ENCODE results near the gene TMEM255A.

Gene TMEM255A

GRCh38 chrX:120290107-120290506 is 21.2 kb downstream of the TMEM255A start:
- Histone ChIP-seq H3K9me3 (ENCODE audit: control insufficient read depth in 2 of 2, low read length in 2 of 2) (no peaks in the 10 kb centered on the region), H3K4me1 (ENCODE audit: control insufficient read depth, insufficient read depth, low read length) (no peaks in the 10 kb centered on the region), H3K27me3 (ENCODE audit: control insufficient read depth in 1 of 2, insufficient read depth in 2 of 2, low read length in 2 of 2) (peaks cover 0 to 9% of the 10 kb centered on the region in 2 donors), H3K27ac (ENCODE audit: low read length) (no peak overlapping the region), H3K4me3 (ENCODE audit: low read length in 2 of 2) (no peak overlapping the region), H3K36me3 (ENCODE audit: control insufficient read depth in 2 of 2, insufficient read depth in 2 of 2, low read length in 2 of 2) (no peaks in the 10 kb centered on the region), H3K9ac (ENCODE audit: low read length in 2 of 2) (no peak overlapping the region)

- no peak overlapping the region for H3K27ac ChIP-seq (ENCODE audit: low read length)
- peaks cover 0 to 16% of the 10 kb centered on the region in 2 donors for H3K27me3 ChIP-seq (ENCODE audit: control insufficient read depth in 1 of 2, insufficient read depth in 2 of 2, low read length in 2 of 2)
- H3K4me1 ChIP-seq (ENCODE audit: control insufficient read depth, insufficient read depth, low read length), result no peaks in the 10 kb centered on the region
- H3K9ac ChIP-seq (ENCODE audit: low read length in 2 of 2), result no peak overlapping the region
- no peak overlapping the region for H3K4me3 ChIP-seq (ENCODE audit: low read length in 2 of 2)
- no peaks in the 10 kb centered on the region for H3K36me3 ChIP-seq (ENCODE audit: control insufficient read depth in 2 of 2, insufficient read depth in 2 of 2, low read length in 2 of 2)
- H3K9me3 ChIP-seq (ENCODE audit: control insufficient read depth in 2 of 2, low read length in 2 of 2), result no peaks in the 10 kb centered on the region
These were observed 23.6 kb downstream of the TMEM255A start for GRCh38 chrX:120287513-120288112.

- no peaks in the 10 kb centered on the region for H3K9me3 ChIP-seq (ENCODE audit: control insufficient read depth in 2 of 2, low read length in 2 of 2)
- no peaks in the 10 kb centered on the region for H3K4me1 ChIP-seq (ENCODE audit: control insufficient read depth, insufficient read depth, low read length)
- H3K36me3 ChIP-seq (ENCODE audit: control insufficient read depth in 2 of 2, insufficient read depth in 2 of 2, low read length in 2 of 2), result no peaks in the 10 kb centered on the region
- no peak overlapping the region for H3K9ac ChIP-seq (ENCODE audit: low read length in 2 of 2)
- no peak overlapping the region for H3K4me3 ChIP-seq (ENCODE audit: low read length in 2 of 2)
- H3K27ac ChIP-seq (ENCODE audit: low read length), result no peak overlapping the region
- H3K27me3 ChIP-seq (ENCODE audit: control insufficient read depth in 1 of 2, insufficient read depth in 2 of 2, low read length in 2 of 2), result peaks cover 0 to 16% of the 10 kb centered on the region in 2 donors
These were observed 24.3 kb downstream of the TMEM255A start for GRCh38 chrX:120286733-120287512.

- no peaks in the 10 kb centered on the region for H3K36me3 ChIP-seq (ENCODE audit: control insufficient read depth in 2 of 2, insufficient read depth in 2 of 2, low read length in 2 of 2)
- H3K9ac ChIP-seq (ENCODE audit: low read length in 2 of 2), result no peak overlapping the region
- H3K4me3 ChIP-seq (ENCODE audit: low read length in 2 of 2), result no peak overlapping the region
- no peak overlapping the region for H3K27ac ChIP-seq (ENCODE audit: low read length)
- H3K27me3 ChIP-seq (ENCODE audit: control insufficient read depth in 1 of 2, insufficient read depth in 2 of 2, low read length in 2 of 2), result peaks cover 0 to 9% of the 10 kb centered on the region in 2 donors
- no peaks in the 10 kb centered on the region for H3K4me1 ChIP-seq (ENCODE audit: control insufficient read depth, insufficient read depth, low read length)
- no peaks in the 10 kb centered on the region for H3K9me3 ChIP-seq (ENCODE audit: control insufficient read depth in 2 of 2, low read length in 2 of 2)
These were observed 28.6 kb downstream of the TMEM255A start for GRCh38 chrX:120282697-120283096.

GRCh38 chrX:120281761-120282160 is 29.5 kb downstream of the TMEM255A start:
- no peak overlapping the region for H3K27ac ChIP-seq (ENCODE audit: low read length)

GRCh38 chrX:120281021-120281624 is 30.1 kb downstream of the TMEM255A start:
- H3K9ac ChIP-seq (ENCODE audit: low read length in 2 of 2), result no peak overlapping the region
- no peaks in the 10 kb centered on the region for H3K4me1 ChIP-seq (ENCODE audit: control insufficient read depth, insufficient read depth, low read length)
- H3K27me3 ChIP-seq (ENCODE audit: control insufficient read depth in 1 of 2, insufficient read depth in 2 of 2, low read length in 2 of 2), result peaks cover 0 to 12% of the 10 kb centered on the region in 2 donors
- H3K27ac ChIP-seq (ENCODE audit: low read length), result no peak overlapping the region
- no peaks in the 10 kb centered on the region for H3K9me3 ChIP-seq (ENCODE audit: control insufficient read depth in 2 of 2, low read length in 2 of 2)
- no peak overlapping the region for H3K4me3 ChIP-seq (ENCODE audit: low read length in 2 of 2)
- no peaks in the 10 kb centered on the region for H3K36me3 ChIP-seq (ENCODE audit: control insufficient read depth in 2 of 2, insufficient read depth in 2 of 2, low read length in 2 of 2)

More at GRCh38 chrX:120281761-120282160, 29.5 kb downstream of the TMEM255A start:
- H3K9me3 ChIP-seq (ENCODE audit: control insufficient read depth in 2 of 2, low read length in 2 of 2), result no peaks in the 10 kb centered on the region
- no peak overlapping the region for H3K9ac ChIP-seq (ENCODE audit: low read length in 2 of 2)
- H3K36me3 ChIP-seq (ENCODE audit: control insufficient read depth in 2 of 2, insufficient read depth in 2 of 2, low read length in 2 of 2), result no peaks in the 10 kb centered on the region
- H3K27me3 ChIP-seq (ENCODE audit: control insufficient read depth in 1 of 2, insufficient read depth in 2 of 2, low read length in 2 of 2), result peaks cover 0 to 10% of the 10 kb centered on the region in 2 donors
- no peaks in the 10 kb centered on the region for H3K4me1 ChIP-seq (ENCODE audit: control insufficient read depth, insufficient read depth, low read length)
- no peak overlapping the region for H3K4me3 ChIP-seq (ENCODE audit: low read length in 2 of 2)

- no peak overlapping the region for H3K9ac ChIP-seq (ENCODE audit: low read length in 2 of 2)
- H3K27ac ChIP-seq (ENCODE audit: low read length), result no peak overlapping the region
- H3K4me3 ChIP-seq (ENCODE audit: low read length in 2 of 2), result no peak overlapping the region
- no peaks in the 10 kb centered on the region for H3K4me1 ChIP-seq (ENCODE audit: control insufficient read depth, insufficient read depth, low read length)
- peaks cover 0 to 7% of the 10 kb centered on the region in 2 donors for H3K27me3 ChIP-seq (ENCODE audit: control insufficient read depth in 1 of 2, insufficient read depth in 2 of 2, low read length in 2 of 2)
- no peaks in the 10 kb centered on the region for H3K36me3 ChIP-seq (ENCODE audit: control insufficient read depth in 2 of 2, insufficient read depth in 2 of 2, low read length in 2 of 2)
- H3K9me3 ChIP-seq (ENCODE audit: control insufficient read depth in 2 of 2, low read length in 2 of 2), result no peaks in the 10 kb centered on the region
These were observed 36.3 kb downstream of the TMEM255A start for GRCh38 chrX:120274958-120275357.

GRCh38 chrX:120274145-120274544 is 37.1 kb downstream of the TMEM255A start:
- no peak overlapping the region for H3K4me3 ChIP-seq (ENCODE audit: low read length in 2 of 2)
- H3K36me3 ChIP-seq (ENCODE audit: control insufficient read depth in 2 of 2, insufficient read depth in 2 of 2, low read length in 2 of 2), result no peaks in the 10 kb centered on the region
- H3K4me1 ChIP-seq (ENCODE audit: control insufficient read depth, insufficient read depth, low read length), result peaks cover 3% of the 10 kb centered on the region
- H3K27ac ChIP-seq (ENCODE audit: low read length), result no peak overlapping the region
- H3K27me3 ChIP-seq (ENCODE audit: control insufficient read depth in 1 of 2, insufficient read depth in 2 of 2, low read length in 2 of 2), result peaks cover 0 to 7% of the 10 kb centered on the region in 2 donors
- no peaks in the 10 kb centered on the region for H3K9me3 ChIP-seq (ENCODE audit: control insufficient read depth in 2 of 2, low read length in 2 of 2)
- H3K9ac ChIP-seq (ENCODE audit: low read length in 2 of 2), result no peak overlapping the region

- H3K9ac ChIP-seq (ENCODE audit: low read length in 2 of 2), result no peak overlapping the region
- H3K4me1 ChIP-seq (ENCODE audit: control insufficient read depth, insufficient read depth, low read length), result peaks cover 3% of the 10 kb centered on the region
- H3K27me3 ChIP-seq (ENCODE audit: control insufficient read depth in 1 of 2, insufficient read depth in 2 of 2, low read length in 2 of 2), result peaks cover 0 to 7% of the 10 kb centered on the region in 2 donors
- H3K27ac ChIP-seq (ENCODE audit: low read length), result no peak overlapping the region
- H3K9me3 ChIP-seq (ENCODE audit: control insufficient read depth in 2 of 2, low read length in 2 of 2), result no peaks in the 10 kb centered on the region
- H3K4me3 ChIP-seq (ENCODE audit: low read length in 2 of 2), result no peak overlapping the region
- no peaks in the 10 kb centered on the region for H3K36me3 ChIP-seq (ENCODE audit: control insufficient read depth in 2 of 2, insufficient read depth in 2 of 2, low read length in 2 of 2)
These were observed 40.0 kb downstream of the TMEM255A start for GRCh38 chrX:120271218-120271617.

- no peak overlapping the region for H3K4me3 ChIP-seq (ENCODE audit: low read length in 2 of 2)
- no peaks in the 10 kb centered on the region for H3K9me3 ChIP-seq (ENCODE audit: control insufficient read depth in 2 of 2, low read length in 2 of 2)
- H3K27ac ChIP-seq (ENCODE audit: low read length), result no peak overlapping the region
- peaks cover 3% of the 10 kb centered on the region for H3K4me1 ChIP-seq (ENCODE audit: control insufficient read depth, insufficient read depth, low read length)
- no peaks in the 10 kb centered on the region for H3K36me3 ChIP-seq (ENCODE audit: control insufficient read depth in 2 of 2, insufficient read depth in 2 of 2, low read length in 2 of 2)
- peaks cover 0 to 5% of the 10 kb centered on the region in 2 donors for H3K27me3 ChIP-seq (ENCODE audit: control insufficient read depth in 1 of 2, insufficient read depth in 2 of 2, low read length in 2 of 2)
- no peak overlapping the region for H3K9ac ChIP-seq (ENCODE audit: low read length in 2 of 2)
These were observed 40.7 kb downstream of the TMEM255A start for GRCh38 chrX:120270567-120270966.
